GM11168 (cell line): Measurements from ENCODE around the gene MYRF.

Experiments
- in situ Hi-C: fragments of 300-500 bp; cut with MboI; formaldehyde crosslinking; loops from one replicate; pipeline ENCODE4 v1.12.0; 2022; ENCODE audit warnings: low sequenced_read_pairs; ENCODE audit not compliant: unreplicated experiment

MYRF gene

GRCh38 chr11:61814247-61814957 lies 62.0 kb downstream of the MYRF start:
- in situ Hi-C loops: no loop called here

GRCh38 chr11:61814958-61815789 lies 62.7 kb downstream of the MYRF start:
- in situ Hi-C loops: no loop called here

- in situ Hi-C loops: no loop called here
Observed at GRCh38 chr11:61815790-61816735, 63.6 kb downstream of the MYRF start.

- in situ Hi-C loops: no loop called here
Observed at GRCh38 chr11:61816736-61817455, 64.5 kb downstream of the MYRF start, which contains the start of gene FADS1. TSS of gene FADS1 (minus strand) at chr11:61817003. CDS start at chr11:61816929, 74 bp downstream.

GRCh38 chr11:61817471-61818202 lies 65.2 kb downstream of the MYRF start:
- in situ Hi-C loops: no loop called here

DNA sequence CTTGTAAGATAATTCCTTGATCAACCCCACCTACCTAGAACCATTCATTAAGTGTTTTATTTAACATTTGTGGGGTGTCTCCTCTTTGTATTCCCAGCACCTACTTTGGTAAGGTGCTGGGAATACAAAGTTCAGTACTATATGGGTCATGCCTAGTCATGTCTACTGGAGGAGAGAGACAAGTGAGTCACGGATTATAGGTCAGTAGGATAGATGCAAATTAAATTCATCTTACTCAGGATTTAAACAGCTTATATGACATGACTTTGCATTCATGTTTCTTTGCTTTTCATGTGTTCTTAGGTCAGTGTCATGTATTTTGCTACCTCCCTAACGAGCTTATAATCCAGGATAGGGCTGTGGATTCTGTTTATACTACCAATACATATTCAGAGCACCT lies 67.7 kb downstream of the MYRF start:
- in situ Hi-C loops: no loop called here

DNA sequence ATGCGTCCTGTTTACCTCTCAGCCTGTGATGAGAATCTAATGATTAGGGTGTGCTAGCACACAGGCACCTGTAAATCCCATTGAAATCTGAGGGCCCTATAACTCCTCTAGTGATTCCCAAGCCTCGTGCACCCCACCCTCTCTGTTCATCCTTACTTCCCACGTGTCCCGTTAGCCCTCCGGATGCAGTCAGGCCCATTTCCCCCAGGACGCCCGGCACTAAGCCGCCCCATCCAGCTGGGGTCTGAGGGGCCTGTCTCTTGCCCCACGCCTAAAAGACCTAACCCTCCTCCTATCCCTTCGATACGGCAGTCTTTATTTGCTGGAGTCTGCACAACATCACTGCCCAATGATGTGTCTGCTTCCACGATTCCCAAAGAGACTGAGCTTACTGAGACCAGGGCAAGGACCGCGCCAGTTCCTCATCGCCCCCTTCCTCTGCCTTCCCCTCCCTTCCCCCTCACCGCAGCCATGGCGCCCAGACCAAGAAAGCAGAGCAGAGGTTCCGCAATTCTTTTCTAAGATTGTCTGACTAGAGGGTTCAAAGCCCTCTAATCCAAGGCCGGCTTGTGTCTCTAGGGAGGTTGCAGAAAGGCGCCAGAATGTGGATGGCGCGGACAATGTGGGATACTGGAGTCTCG lies 74.6 kb downstream of the MYRF start:
- in situ Hi-C loops: no loop called here

DNA sequence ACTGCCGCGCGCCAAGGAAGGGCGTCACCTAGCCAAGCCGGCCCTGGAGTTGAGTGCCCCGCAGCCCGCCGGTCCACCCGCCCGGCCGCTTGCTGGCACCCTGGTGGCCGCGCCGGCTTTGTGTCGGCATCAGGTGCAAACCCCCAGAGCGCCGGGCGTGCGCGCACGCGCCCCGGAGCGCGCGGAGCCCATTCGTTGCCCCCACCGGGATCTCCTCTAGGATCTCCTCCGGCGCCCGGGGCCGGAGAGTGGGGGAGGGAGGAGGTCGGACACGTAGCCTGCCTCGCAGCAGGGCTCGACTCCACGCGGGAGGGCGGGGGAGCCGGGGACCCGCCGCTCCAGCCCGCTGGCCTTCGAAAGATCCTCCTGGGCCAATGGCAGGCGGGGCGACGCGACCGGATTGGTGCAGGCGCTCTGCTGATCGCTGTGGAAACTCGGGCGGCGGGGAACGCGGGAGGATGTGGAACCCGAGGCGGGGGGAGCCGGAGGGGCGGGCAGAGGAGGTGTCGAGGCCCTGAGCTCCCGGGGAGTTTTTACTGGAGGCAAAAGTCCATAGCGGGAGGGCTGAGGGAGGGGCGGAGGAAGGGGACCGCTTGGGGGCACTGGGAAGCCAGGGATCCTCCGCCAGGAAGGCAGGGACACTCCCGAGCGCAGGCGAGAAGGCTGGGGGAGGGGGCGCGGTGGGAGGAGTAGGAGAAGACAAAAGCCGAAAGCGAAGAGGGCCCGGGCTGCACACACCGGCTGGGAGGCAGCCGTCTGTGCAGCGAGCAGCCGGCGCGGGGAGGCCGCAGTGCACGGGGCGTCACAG lies 75.3 kb downstream of the MYRF start, which contains the start of gene FADS2:
FADS2 (plus strand) TSS at position 730 of the 808 bp plus-strand sequence. CDS start 91 bp downstream, outside the sequence.
- in situ Hi-C loops: no loop called here

DNA sequence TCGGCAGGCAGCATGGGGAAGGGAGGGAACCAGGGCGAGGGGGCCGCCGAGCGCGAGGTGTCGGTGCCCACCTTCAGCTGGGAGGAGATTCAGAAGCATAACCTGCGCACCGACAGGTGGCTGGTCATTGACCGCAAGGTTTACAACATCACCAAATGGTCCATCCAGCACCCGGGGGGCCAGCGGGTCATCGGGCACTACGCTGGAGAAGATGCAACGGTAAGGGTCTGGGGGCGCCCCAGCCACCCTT lies 75.9 kb downstream of the MYRF start:
- in situ Hi-C loops: no loop called here

GRCh38 chr11:61828629-61829407 lies 76.4 kb downstream of the MYRF start:
- in situ Hi-C loops: no loop called here

- in situ Hi-C loops: no loop called here
Observed at GRCh38 chr11:61829806-61830205, 77.4 kb downstream of the MYRF start.

DNA sequence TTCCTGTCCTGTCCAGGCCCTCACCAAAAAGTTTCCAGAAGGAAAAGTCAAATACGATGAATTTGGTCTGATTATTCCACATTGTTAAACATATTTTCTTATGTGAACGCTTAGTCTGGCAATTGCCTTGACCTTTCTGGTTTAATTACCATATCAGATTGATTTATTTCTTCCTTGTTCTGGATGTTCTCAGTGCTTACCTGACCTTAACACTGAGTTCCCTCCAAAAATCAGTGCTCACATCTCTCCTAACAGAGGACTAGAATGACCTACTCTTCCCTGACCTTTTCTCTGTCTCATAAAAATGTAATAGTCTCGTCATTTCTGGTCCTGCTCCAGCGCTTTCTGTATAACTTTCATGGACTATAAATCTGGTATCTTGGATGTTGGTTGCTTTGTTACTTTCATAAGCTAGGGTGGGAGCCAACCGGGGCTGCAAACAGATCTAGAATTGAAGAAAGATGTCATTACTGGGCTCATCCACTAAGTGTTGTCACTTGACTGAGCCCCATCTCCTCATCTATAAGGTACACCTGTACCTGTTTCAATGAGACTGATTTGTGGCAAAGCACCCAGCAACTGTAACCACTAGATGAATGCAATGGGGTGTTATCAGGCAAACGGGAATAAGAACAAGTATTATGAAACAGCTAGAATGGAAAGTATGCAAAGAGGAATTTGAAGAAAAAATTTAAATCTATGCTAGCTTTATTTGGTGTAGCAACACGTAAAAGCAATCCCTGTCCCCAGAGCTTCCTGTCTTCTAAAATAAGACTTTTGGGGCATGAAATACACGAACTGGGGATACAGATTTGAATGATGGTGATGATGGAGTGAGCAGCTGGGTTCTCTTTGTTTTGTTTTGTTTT lies 78.0 kb downstream of the MYRF start:
- in situ Hi-C loops: no loop called here

DNA sequence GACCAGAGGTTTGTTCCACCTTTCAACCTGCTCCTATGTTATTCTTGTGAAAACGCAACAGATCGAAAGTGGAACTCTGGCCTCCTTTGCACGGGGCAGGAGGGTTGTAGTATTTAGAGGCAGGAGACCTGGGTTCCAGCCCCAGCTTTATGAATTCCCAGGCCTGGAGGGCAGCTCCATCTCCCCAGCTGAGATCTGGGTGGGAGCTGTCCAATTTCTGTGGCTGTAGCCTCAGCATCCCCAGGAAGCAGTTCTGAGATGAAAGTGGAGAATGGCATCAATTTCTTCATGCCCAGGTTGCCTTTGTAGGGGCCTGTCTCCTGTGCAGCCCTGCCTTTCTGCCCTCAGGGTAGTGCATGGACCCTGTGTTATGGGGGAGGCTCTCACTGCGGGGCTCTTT lies 79.8 kb downstream of the MYRF start:
- in situ Hi-C loops: no loop called here

GRCh38 chr11:61832754-61833153 lies 80.3 kb downstream of the MYRF start:
- in situ Hi-C loops: no loop called here

- in situ Hi-C loops: no loop called here
Observed at GRCh38 chr11:61833471-61833870, 81.0 kb downstream of the MYRF start.

DNA sequence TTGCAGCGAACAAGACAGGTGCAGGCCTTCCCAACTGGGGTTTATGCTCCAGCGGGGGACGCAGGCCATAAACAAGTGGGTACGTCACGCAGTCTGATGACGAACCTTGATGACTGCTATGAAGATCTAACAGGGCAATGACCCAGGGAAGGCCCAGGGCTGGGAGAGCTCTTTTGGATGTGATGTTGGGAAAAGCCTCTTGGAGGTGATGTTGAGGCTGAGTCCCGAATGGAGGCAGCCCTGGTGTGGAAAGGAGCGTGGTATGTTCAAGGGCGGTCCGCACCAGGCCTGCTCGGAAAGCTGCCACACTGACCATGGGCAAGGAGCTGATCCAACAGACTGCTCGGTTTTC lies 81.5 kb downstream of the MYRF start:
- in situ Hi-C loops: no loop called here
